Mesenchymal stem cell (in vitro differentiated cells and primary cell): ENCODE measurements around the gene MSTO1.
"Not testable (repeated sequence)": the region's sequence is repeated elsewhere in the genome, so short reads cannot be mapped to it uniquely, and the experiment has no call there.

ENCODE experiments used
- DNase-seq: peaks from one replicate; pipeline ENCODE4 v3.0.0-alpha.2; 2013
- H2AFZ ChIP-seq: one replicate; pipeline ENCODE4 v1.6.1; 2013; ENCODE audit warnings: low read depth, mild to moderate bottlenecking, control low read depth, inconsistent platforms, low read length, moderate library complexity
- H2AK5ac ChIP-seq: 2 replicates; pipeline ENCODE4 v1.6.1; 2013; ENCODE audit warnings: low read length, moderate library complexity, mild to moderate bottlenecking, inconsistent platforms; ENCODE audit not compliant: severe bottlenecking
- H2BK120ac ChIP-seq: one replicate; pipeline ENCODE4 v1.6.1; 2013; ENCODE audit warnings: low read depth, mild to moderate bottlenecking, inconsistent platforms, low read length, moderate library complexity
- H2BK12ac ChIP-seq, 2 experiments: one replicate each; pipeline ENCODE4 v1.6.1; 2013; ENCODE audit warnings: inconsistent platforms in 2 of 2, low read length in 2 of 2, mild to moderate bottlenecking in 2 of 2, moderate library complexity in 2 of 2, control low read depth in 1 of 2
- H2BK15ac ChIP-seq: one replicate; pipeline ENCODE4 v1.6.1; 2013; ENCODE audit warnings: mild to moderate bottlenecking, low read depth, inconsistent platforms; ENCODE audit not compliant: poor library complexity, severe bottlenecking
- H2BK5ac ChIP-seq: 2 replicates; pipeline ENCODE4 v1.6.1; 2013; ENCODE audit warnings: low read depth, mild to moderate bottlenecking, low read length, control low read depth, inconsistent platforms; ENCODE audit not compliant: poor library complexity, severe bottlenecking
- H3K14ac ChIP-seq, 2 experiments: one replicate each; pipeline ENCODE4 v1.6.1; 2013; ENCODE audit warnings: inconsistent platforms in 2 of 2, low read length in 2 of 2, control low read depth in 1 of 2, mild to moderate bottlenecking in 1 of 2, moderate library complexity in 1 of 2
- H3K18ac ChIP-seq, 2 experiments: one replicate each; pipeline ENCODE4 v1.6.1; 2013; ENCODE audit warnings: inconsistent platforms in 2 of 2, low read length in 2 of 2, control low read depth in 1 of 2, low read depth in 1 of 2, mild to moderate bottlenecking in 1 of 2
- H3K23ac ChIP-seq, 2 experiments: one replicate each; pipeline ENCODE4 v1.6.1; 2013; ENCODE audit warnings: inconsistent platforms in 2 of 2, low read length in 2 of 2, mild to moderate bottlenecking in 2 of 2, moderate library complexity in 2 of 2, control low read depth in 1 of 2
- H3K27ac ChIP-seq: 2 replicates; pipeline ENCODE4 v1.5.1; 2013; ENCODE audit warnings: mild to moderate bottlenecking, moderate library complexity, low read length, control low read depth, inconsistent platforms; ENCODE audit not compliant: poor library complexity, severe bottlenecking
- H3K27me3 ChIP-seq, 2 experiments: 2 replicates each; pipeline versions ENCODE4 v1.6.1 to v1.7.0; 2013; ENCODE audit warnings: low read length in 2 of 2, mild to moderate bottlenecking in 2 of 2, moderate library complexity in 2 of 2, control low read depth in 1 of 2, inconsistent platforms in 1 of 2; ENCODE audit not compliant: control insufficient read depth in 1 of 2, insufficient read depth in 1 of 2
- H3K36me3 ChIP-seq, 2 experiments: 2 replicates each; pipeline versions ENCODE4 v1.6.1 to v1.7.0; 2013; ENCODE audit warnings: low read length in 2 of 2, control low read depth in 1 of 2, inconsistent platforms in 1 of 2, low read depth in 1 of 2, mild to moderate bottlenecking in 1 of 2; ENCODE audit not compliant: insufficient read depth in 2 of 2, control insufficient read depth in 1 of 2
- H3K4ac ChIP-seq, 2 experiments: one replicate each; pipeline ENCODE4 v1.6.1; 2013; ENCODE audit warnings: inconsistent platforms in 2 of 2, low read length in 2 of 2, mild to moderate bottlenecking in 2 of 2, moderate library complexity in 2 of 2, control low read depth in 1 of 2, low read depth in 1 of 2
- H3K4me1 ChIP-seq: 2 replicates; pipeline ENCODE4 v1.6.1; 2013; ENCODE audit warnings: low read depth, low read length, control low read depth; ENCODE audit not compliant: control insufficient read depth, insufficient read depth
- H3K4me2 ChIP-seq: 2 replicates; pipeline ENCODE4 v1.6.1; 2013; ENCODE audit warnings: low read length, mild to moderate bottlenecking, inconsistent platforms; ENCODE audit not compliant: poor library complexity, severe bottlenecking
- H3K4me3 ChIP-seq, 2 experiments: 2 replicates each; pipeline versions ENCODE4 v1.5.1 to v1.7.0; 2013; ENCODE audit warnings: low read length in 2 of 2, mild to moderate bottlenecking in 2 of 2, control low read depth in 1 of 2, low read depth in 1 of 2; ENCODE audit not compliant: insufficient read depth in 1 of 2
- H3K79me1 ChIP-seq: replicated peaks from 2 replicates; pipeline ENCODE4 v1.6.1; 2013; ENCODE audit warnings: mild to moderate bottlenecking, control low read depth, low read length, inconsistent platforms; ENCODE audit not compliant: poor library complexity, severe bottlenecking
- H3K9ac ChIP-seq: 2 replicates; pipeline ENCODE4 v1.7.0; 2013; ENCODE audit warnings: mild to moderate bottlenecking, low read length, moderate library complexity
- H3K9me3 ChIP-seq: 2 replicates; pipeline ENCODE4 v1.7.0; 2013; ENCODE audit warnings: mild to moderate bottlenecking, low read length; ENCODE audit not compliant: control insufficient read depth
- H4K8ac ChIP-seq: one replicate; pipeline ENCODE4 v1.6.1; 2013; ENCODE audit warnings: inconsistent platforms, mild to moderate bottlenecking, low read length, moderate library complexity
- H4K91ac ChIP-seq: one replicate; pipeline ENCODE4 v1.6.1; 2013; ENCODE audit warnings: mild to moderate bottlenecking, low read length, inconsistent platforms
- WGBS: methylation state at CpG from one replicate; pipeline ENCODE4 v1.1.7; 2013; ENCODE audit warnings: mixed read lengths; 5-methylcytosine and 5-hydroxymethylcytosine counted together

MSTO1 gene

DNA sequence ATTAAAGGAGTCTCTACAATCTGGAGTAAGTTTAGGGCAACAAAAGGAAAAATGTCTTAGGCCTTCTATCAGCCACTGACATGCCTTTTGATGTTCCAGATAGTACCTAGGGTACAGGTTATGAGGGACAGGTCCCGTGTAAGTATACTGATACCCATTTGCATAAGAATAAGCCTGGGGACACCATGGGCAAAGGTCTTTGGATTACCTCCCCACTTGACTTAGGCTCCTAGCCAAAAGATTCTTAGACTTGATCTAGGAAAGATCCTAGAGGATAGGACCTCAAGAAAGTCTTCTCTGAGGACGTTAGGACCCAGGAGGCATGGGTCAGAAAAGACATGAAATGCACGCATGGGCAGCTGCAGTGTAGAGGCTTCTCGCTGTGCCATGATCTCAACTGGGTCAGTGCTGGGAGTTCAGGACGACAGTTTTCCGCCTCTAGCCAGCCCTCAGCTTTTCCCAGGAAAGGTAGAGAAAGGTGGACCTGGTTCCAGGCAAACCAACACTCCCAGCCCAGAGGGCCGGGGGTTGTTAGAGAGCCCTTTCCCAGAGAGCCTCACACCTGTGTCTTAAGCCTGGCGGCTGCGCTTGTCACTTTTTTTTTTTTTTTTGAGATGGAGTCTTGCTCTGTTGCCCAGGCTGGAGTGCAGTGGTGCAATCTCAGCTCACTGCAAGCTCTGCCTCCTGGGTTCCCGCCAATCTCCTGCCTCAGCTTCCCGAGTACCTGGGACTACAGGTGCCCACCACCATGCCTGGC, 26.6 kb downstream of the MSTO1 start:
- no peak overlapping the region for H4K8ac ChIP-seq
- no peak overlapping the region for H3K4me3 ChIP-seq
- H2BK15ac ChIP-seq = no peak overlapping the region
- H3K4me1 ChIP-seq = no peaks in the 10 kb centered on the region
- DNase-seq = no peak
- 94% methylated on average over 11 of the region's 11 CpGs for WGBS
- H2BK12ac ChIP-seq = no peak overlapping the region
- no peak overlapping the region for H3K23ac ChIP-seq
- H3K14ac ChIP-seq = no peak overlapping the region
- no peak overlapping the region for H2AFZ ChIP-seq
- H2BK5ac ChIP-seq = no peak overlapping the region
- no peak overlapping the region for H2AK5ac ChIP-seq
- H3K4ac ChIP-seq = no peak overlapping the region
- no peak overlapping the region for H2BK120ac ChIP-seq
- H3K9me3 ChIP-seq = no peaks in the 10 kb centered on the region
- H3K4me2 ChIP-seq = no peak overlapping the region
- H3K9ac ChIP-seq = no peak overlapping the region
- H3K79me1 ChIP-seq = no peaks in the 10 kb centered on the region
- no peaks in the 10 kb centered on the region for H3K27me3 ChIP-seq
- no peak overlapping the region for H3K27ac ChIP-seq
- peaks cover 0 to 13% of the 10 kb centered on the region in 2 experiments for H3K36me3 ChIP-seq
- no peak overlapping the region for H3K18ac ChIP-seq
- H4K91ac ChIP-seq = no peak overlapping the region

DNA sequence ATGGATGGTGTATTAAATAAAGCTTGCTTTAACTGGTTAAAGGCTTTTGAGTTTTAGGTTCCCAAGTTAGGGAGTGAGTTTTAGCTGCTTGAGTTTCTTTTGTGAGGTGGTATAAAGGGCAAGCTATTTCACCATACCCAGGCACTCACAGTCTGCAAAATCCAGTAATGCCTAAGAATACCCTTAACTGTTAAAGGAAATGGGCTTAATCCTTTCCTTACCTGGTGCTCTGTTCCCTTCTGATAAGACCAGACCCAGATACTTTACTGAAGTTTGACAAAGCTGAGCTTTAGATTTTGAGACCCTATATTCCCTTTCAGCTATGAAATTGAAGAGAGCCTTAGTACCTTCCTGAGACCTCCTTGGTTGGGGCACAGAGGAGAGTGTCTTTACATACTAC, 30.3 kb downstream of the MSTO1 start:
- H2BK5ac ChIP-seq = no peak overlapping the region
- no peak overlapping the region for H3K27ac ChIP-seq
- no peaks in the 10 kb centered on the region for H3K4me1 ChIP-seq
- H3K36me3 ChIP-seq = peaks cover 0 to 27% of the 10 kb centered on the region in 2 experiments
- DNase-seq = no peak
- no peak overlapping the region for H2BK12ac ChIP-seq
- H3K27me3 ChIP-seq = no peaks in the 10 kb centered on the region
- H3K4me3 ChIP-seq = no peak overlapping the region
- no peak overlapping the region for H3K9ac ChIP-seq
- H3K18ac ChIP-seq = no peak overlapping the region
- no peak overlapping the region for H2BK15ac ChIP-seq
- no peak overlapping the region for H2AK5ac ChIP-seq
- H3K9me3 ChIP-seq = peaks cover 14% of the 10 kb centered on the region
- no peak overlapping the region for H4K91ac ChIP-seq
- H3K4ac ChIP-seq = no peak overlapping the region
- H2AFZ ChIP-seq = no peak overlapping the region
- no peak overlapping the region for H3K4me2 ChIP-seq
- no peak overlapping the region for H4K8ac ChIP-seq
- no peak overlapping the region for H3K14ac ChIP-seq
- peaks cover 2% of the 10 kb centered on the region for H3K79me1 ChIP-seq
- no peak overlapping the region for H3K23ac ChIP-seq
- no peak overlapping the region for H2BK120ac ChIP-seq

DNA sequence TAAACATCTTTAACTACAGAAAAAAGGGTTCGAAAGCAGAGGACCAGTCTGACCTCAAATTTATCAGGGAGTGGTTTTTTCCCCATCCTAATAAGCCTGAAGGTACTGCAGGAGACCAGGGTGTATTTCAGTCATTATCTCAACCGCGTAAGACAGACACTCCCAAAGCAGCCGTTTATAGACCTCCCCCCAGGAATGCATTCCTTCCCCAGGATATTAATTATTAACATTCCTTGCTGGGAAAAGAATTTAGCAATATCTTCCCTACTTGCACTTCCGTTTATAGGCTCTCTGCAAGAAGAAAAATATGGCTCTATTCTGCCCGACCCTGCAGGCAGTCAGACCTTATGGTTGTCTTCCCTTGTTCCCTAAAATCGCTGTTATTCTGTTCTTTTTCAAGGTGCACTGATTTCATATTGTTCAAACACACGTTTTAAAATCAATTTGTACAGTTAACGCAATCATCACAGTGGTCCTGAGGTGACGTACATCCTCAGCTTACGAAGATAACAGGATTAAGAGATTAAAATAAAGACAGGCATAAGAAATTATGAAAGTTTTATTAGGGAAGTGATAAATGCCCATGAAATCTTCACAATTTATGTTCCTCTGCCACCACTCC, 32.7 kb downstream of the MSTO1 start:
- H3K18ac ChIP-seq = not testable (repeated sequence)

DNA sequence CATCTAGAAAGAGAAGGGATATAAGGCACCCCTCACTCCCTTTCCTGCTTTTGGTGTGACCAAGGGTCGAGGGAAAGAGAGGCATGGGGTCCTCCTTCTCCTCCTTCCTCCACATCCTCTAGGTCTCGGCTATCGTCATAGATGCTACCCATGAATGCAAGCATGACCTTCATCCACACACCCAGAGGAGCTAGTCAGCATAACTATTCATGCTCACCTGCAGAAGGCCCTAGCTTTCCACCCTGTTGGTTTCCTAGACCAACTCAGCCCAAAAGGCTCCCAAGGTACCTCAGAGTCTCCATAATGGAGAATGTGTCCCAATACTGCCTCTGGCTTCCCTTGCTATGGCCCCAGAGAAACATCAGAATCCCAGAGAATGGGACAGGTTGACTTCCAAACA, 33.2 kb downstream of the MSTO1 start:
- Histone ChIP-seq H3K4me2 (no peak overlapping the region), H3K36me3 (peaks cover 0 to 20% of the 10 kb centered on the region in 2 experiments), H2BK5ac (no peak overlapping the region), H2AK5ac (no peak overlapping the region), H3K23ac (no peak overlapping the region), H3K9me3 (peaks cover 14% of the 10 kb centered on the region), H4K8ac (no peak overlapping the region), H2BK120ac (no peak overlapping the region), H3K4ac (no peak overlapping the region), H3K27ac (no peak overlapping the region), H3K27me3 (no peaks in the 10 kb centered on the region), H3K4me3 (no peak overlapping the region), H2BK15ac (no peak overlapping the region), H3K79me1 (peaks cover 2% of the 10 kb centered on the region), H2BK12ac (no peak overlapping the region), H3K9ac (no peak overlapping the region), H3K14ac (no peak overlapping the region), H4K91ac (no peak overlapping the region), H3K4me1 (no peaks in the 10 kb centered on the region), H2AFZ (no peak overlapping the region), H3K18ac (no peak overlapping the region)
- 83% methylated on average over 3 of the region's 3 CpGs for WGBS
- DNase-seq = no peak

More for the DNA sequence above, 32.7 kb downstream of the MSTO1 start:
- H2BK5ac ChIP-seq, H3K4me2 ChIP-seq, H3K27me3 ChIP-seq, H3K79me1 ChIP-seq, H3K4me3 ChIP-seq, H3K23ac ChIP-seq, H4K8ac ChIP-seq, H2BK120ac ChIP-seq, H3K14ac ChIP-seq, H3K27ac ChIP-seq, H2BK12ac ChIP-seq, H2BK15ac ChIP-seq, H2AK5ac ChIP-seq, DNase-seq, H3K4ac ChIP-seq, H4K91ac ChIP-seq, H3K9ac ChIP-seq, H3K4me1 ChIP-seq, H2AFZ ChIP-seq: not testable (repeated sequence)
- Histone ChIP-seq H3K9me3 (peaks cover 14% of the 10 kb centered on the region), H3K36me3 (peaks cover 0 to 20% of the 10 kb centered on the region in 2 experiments)
- 86% methylated on average over 11 of the region's 11 CpGs for WGBS
